GM19438 (cell line): Measurements from ENCODE around the gene NOL4L.

Experiments used
- ATAC-seq: cut with Tn5 transposase; IDR thresholded peaks from one replicate; pipeline ENCODE4 v1.9.1; 2021; ENCODE audit warnings: low read depth; ENCODE audit not compliant: unreplicated experiment

NOL4L gene

GRCh38 chr20:32449890-32450401 lies 135.2 kb downstream of the NOL4L start:
- no peak for ATAC-seq

GRCh38 chr20:32449057-32449889 lies 135.9 kb downstream of the NOL4L start:
- ATAC-seq: no peak

- ATAC-seq: no peak
Observed at GRCh38 chr20:32448306-32449056, 136.7 kb downstream of the NOL4L start.

DNA sequence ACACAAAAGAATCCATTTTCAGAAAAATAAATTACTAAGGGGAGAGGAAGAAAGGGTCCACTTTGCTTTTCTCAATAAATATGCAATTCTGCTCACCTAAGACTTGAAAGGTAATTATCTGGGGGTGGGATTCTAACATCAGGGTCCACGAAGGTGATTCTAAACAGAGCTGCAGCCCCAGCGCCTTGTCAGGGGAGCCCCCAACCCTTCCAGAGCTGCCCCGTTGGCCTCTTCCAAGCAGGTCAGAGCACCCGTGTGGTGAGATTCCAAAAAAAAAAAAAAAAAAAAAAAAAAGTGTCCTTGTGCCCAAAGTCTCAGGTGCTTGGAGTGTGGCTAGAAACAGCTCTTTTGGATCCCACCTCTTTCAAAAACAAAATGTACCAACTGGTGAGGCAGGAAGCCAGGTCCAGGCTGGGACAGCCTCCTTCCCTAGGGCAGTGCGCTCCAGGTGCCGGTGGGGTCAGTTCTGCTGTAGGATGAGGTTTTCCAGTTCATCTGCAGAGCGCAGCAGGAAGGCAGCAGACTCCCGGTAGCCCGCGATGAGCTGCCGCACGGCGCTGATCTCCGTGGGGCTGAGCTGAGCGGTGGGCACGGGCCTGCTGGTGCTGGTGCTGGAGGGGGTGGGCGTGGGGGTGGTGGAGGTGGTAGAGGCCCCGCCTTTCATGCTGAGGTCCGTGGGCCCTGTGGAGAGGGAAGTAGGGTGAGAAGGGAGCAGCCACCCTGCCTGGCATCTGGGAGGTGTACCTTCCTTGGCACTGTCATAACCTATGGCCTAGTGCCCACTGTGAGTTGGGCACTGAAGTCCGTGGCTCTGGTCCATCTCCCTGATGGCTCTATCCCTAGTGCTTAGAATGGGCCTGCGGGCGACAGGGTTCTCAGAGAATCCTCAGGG lies 137.8 kb downstream of the NOL4L start:
- no peak for ATAC-seq

DNA sequence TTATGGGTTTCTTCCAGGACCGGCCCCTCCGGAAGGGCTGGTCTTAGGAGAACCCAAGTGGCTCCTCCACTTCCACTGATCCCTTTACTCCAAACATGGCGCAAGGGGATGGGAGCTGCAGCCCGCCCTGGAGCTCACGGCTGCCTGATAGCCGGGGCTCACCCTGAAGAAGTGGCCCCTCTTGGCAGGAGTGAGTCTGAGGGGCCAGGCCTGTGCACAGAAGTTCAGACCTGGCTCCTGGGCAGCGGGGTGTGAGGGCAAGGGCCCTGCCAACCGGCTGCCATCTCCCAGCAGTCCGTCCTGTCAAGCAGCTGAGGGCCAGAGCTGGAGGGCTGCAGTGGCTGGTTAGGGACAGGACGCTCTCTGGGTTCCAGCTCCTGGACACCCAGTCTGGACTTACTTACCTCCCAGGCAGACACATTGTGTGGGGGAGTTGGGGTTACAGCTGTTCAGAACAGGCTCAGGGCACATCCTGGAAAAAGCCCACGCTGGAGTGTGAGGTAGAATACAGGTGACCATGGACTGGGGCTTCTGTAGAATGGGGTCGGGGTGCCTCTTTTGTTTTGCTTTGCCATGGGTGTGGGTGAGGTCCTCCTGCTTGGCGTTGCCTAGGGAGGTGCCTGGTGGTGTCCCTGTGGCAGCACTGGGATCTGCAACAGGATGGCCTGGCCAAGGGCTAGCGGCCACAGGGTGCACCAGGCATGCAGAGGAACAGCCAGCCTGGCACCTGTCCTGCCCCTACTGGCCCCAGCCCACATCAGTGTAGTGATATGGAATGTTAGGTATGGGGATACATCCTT lies 138.6 kb downstream of the NOL4L start:
- ATAC-seq: no peak

DNA sequence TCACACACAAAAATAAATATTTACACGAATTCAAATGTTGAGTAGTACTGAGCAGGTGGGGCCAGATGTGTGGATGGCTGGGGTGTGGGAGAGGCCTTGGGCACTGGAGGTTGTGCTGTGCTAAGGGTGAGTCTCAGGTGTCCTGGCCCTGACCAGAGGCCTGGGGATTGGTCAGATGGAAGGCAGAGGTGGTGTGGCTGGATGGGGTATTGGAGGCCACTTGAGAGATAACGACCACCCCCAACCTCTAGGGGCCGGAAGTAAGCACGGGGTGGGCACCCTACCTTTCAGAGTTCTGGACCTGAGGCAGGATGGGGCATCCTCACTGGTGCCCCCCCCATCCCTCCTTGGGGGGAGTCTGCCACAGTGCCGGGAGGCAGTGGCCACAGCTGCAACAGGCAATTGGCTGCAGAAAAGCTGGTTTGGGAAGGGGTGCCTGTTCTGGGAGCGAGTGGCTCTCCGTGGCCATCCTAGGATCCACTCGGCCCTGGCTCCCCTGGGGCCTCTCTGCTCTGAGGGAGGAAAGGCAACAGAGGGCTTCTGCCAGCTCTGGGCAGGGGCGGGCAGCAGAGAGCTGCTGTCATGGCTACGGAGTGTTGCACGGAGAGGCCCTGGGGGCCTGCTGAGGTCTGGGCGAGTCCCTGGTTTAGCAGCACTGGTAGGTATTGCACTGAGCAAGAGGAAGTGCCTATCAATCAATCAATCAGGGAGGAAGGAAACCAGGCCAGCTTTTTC lies 139.4 kb downstream of the NOL4L start:
- no peak for ATAC-seq

DNA sequence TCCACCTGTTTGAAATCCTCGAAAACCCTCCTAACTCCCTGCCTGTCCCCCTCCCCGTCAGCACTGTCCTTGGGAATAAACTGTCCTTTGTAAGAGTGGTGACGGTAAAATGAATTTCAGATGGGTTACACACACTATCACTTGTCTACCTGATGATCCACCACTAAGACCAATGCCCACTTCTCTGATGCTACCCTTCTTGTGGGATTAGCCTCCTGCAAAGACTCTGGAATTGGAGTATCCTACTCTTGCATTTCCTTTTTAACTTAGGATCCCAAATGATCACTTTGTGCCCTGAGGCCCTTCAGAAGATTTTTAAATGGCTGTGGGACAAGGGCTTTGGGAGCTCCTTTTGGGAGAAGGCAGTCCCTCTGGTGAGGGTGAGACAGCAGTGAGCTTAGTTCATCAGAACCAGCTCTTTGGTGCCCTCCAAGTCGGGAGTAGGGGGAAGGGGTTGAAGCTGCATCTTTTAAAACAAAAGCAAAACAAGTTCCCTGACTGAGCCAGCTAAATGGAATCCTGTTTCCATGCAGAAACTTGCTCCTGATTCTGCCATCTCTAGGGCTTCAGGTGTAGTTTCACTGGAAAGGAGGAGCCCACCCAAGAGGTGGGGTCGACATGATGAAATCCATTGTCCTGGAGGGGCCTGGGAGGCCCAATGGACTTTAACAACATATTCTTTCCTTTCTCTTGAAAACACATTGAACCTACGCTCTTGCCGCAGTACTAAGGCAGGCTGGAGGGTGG lies 140.5 kb downstream of the NOL4L start:
- ATAC-seq: no peak

GRCh38 chr20:32443386-32443974 lies 141.7 kb downstream of the NOL4L start:
- ATAC-seq: no peak

- no peak for ATAC-seq
Observed at GRCh38 chr20:32442630-32443373, 142.3 kb downstream of the NOL4L start.

DNA sequence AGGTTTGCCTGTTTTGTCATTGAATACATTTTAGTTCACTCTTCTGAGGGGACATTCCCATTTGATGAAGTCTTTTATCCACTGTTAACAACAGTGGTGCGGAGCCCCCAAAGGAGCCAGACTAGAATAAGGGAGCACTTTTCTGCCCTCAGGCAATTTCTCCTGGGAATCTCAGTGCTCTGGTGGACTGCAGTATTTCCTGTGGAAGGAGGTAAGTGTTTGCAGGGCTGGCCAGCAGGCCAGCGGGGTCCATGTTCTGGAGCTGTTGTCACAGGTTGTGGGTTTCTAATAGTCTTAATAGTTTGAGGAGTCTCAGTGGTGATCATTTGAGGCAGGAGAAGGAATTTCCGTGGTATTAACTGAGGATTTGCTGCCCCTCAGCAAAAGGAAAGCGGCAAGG lies 143.5 kb downstream of the NOL4L start:
- no peak for ATAC-seq

GRCh38 chr20:32440758-32441078 lies 144.4 kb downstream of the NOL4L start:
- no peak for ATAC-seq

DNA sequence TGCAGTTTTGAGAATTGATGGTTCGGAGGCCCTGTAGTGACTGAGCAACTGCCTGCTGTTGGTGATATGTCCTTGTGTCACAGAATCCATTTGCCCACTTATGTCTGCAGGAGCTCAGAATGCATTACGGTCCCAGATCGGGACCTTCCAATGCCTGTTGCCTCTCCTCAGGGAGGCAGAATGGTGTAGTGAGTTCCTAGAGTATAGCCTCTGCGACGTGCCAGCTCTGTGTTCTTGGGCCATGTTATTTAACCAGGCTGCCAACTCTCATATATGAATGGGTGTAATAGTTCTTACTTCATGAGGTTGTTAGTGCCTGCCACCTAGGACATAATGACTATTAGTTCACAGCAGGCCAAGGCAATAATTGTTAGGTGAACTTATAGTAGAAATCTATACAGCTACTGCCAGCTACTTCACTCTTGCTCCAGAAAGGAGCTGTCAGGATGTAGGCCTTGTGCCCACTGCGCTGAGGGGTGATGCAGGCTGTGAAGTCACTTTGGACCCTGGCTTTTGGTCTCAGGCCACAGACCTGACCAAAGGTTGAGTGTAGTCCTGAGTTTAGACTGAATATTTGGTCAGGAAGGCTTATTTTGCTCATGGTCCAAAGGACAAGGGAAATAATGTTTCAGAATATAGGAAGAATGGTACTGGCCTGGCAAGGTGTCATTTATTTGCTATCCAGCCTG lies 144.9 kb downstream of the NOL4L start:
- ATAC-seq: no peak

DNA sequence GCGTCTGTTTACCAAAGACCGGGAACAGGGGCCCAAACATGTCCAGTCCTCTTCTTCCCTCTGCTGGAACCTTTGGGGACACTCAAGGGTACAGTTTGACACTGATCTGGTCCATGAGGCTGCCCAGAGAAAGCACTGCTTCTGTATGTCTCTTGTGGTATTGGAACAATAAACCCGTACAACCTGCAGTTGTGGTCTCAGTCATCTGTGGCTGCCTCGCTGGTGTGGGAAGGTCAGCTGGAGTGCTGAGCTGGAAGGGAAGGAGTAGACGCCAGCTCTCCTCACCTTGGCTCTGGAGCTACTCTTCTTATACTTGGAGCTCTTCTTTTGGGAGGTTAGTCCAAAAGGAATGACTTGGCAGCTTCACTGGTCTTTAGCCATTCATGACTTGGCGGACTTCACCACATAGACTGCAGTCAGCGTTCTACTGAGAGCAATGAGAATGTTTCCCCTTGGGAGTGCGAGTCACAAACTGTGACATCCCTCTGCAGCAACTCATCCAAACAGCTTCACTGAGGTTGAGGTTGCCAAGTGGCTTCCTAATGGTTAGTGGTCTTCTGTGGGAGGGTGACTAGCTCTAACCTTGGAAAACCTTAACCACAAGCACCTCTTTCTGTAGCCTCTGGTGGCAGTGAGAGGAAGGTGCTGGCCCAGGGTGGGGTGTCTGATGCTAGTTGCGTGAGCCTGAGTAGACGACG lies 145.9 kb downstream of the NOL4L start:
- no peak for ATAC-seq

- no peak for ATAC-seq
Observed at GRCh38 chr20:32438331-32438858, 146.7 kb downstream of the NOL4L start.

DNA sequence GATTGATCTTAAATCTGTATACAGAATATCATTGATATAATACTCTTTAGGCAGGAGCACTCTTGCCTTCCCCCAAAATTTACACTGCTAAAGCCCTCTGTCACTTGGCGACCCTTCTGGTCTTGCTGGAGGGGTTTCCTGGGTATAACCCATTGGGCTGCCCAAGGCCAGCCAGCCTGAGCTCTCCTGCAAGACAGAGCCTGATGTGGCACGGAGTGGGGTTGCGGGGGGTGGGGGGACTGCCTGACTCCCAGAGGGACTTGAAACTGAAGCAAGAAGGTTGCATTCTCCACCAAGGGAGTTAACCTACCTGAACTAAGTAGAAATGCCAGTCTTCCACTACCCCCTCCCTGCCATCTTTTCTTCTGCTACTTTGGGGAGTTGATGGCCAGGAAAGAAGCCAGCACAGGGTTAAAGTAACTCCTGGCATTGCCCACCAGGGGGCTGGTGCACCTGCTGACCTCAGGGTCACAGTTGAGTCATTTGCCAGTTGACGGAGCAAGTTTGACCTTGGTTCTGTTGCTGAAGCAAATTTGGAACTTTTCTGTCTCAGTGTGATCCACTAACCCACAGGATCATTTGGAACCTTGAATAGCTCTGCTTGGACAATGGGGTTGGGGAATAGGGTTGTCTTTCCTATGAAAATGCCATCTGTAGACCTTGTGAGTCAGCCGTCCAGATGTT lies 147.6 kb downstream of the NOL4L start:
- ATAC-seq: no peak

DNA sequence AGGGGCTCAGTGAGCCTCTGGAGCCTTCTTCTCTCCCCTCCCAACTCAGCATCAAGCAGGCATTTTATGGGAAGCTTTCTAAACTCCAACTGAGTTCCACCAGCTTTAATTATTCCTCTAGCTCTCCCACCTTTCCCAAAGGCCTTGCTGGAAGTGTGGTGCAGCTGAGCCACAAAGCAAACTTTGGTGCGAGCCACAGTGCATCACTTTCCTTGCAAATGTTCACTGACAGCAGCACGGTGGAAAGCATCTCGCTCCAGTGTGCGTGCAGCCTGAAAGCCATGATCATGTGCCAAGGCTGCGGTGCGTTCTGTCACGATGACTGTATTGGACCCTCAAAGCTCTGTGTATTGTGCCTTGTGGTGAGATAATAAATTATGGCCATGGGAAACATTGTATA lies 148.2 kb downstream of the NOL4L start:
- no peak for ATAC-seq
